ENCODE measurements around the gene NPIPA5.
A peak's percentile ranks its signal among the peaks of the same experiment; 100 is the strongest.
"Not testable (repeated sequence)": the region's sequence is repeated elsewhere in the genome, so short reads cannot be mapped to it uniquely, and the experiment has no call there.

NPIPA5 gene

DNA sequence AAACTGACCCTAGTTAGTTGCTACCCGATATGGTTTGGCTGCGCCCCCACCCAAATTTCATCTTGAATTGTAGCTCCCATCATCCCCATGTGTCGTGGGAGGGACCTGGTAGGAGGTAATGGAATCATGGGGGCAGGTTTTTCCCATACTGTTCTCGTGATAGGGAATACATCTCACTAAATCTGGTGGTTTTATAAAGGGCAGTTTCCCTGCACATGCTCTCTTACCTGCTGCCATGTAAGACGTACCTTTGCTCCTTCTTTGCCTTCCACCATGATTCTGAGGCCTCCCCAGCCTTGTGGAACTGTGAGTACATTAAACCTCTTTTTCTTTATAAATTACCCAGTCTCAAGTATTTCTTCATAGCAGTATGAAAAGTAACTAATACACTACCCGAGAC lies 10.0 kb upstream of the NPIPA5 start:
- DNase-seq = not testable (repeated sequence)

DNA sequence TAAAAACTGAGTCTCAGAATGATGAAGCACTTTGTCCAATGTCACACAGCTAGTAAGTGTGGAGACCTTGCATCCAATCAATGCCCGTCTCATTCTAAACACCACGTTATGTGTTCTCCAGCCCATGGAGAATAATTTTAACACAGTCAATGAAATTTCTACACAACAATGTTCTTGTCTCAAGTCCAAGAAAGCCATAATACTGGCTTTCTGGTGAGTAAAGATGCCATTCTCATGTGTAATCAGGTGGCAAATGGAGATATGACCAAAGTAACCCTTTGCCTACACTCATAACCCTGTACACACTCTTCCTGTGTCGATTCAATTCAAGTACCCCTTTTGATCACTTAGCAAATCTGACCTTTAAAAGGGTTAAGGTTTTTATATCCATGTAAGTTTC lies 4.7 kb upstream of the NPIPA5 start:
- DNase-seq = peak; percentile 12

DNA sequence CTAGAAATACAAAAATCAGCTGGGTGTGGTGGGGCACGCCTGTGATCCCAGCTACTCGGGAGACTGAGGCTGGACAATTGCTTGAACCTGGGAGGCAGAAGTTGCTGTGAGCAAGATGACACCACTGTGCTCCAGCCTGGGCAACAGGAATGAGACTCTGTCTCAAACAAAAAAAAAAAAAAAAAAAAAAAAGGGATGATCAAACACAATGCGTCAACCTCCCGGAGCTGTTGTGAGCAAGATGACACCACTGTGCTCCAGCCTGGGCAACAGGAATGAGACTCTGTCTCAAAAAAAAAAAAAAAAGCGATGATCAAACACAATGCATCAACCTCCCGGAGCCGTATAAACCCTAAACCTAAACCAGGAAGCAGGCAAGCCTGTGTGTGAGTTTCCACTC lies 20.6 kb downstream of the NPIPA5 start:
- not testable (repeated sequence) for DNase-seq

DNA sequence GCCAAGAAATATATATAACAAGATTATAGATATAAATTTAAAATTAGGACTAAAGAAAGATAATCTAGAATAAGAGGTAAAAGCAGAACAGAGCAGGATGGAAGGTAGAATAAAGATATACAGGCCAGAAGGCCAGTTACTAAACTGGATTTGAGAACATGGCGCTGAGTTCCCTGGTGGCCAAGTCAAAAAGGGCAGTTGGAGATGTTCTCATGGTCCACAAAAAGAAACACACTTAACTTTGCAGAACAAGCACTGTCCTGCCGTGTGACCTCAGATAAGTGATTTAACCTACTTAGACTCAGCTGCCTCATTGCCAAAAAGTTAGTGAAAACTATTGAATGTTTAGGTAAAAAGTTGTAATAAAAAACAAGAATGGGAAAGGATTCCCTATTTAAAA lies 23.2 kb downstream of the NPIPA5 start:
- not testable (repeated sequence) for DNase-seq

DNA sequence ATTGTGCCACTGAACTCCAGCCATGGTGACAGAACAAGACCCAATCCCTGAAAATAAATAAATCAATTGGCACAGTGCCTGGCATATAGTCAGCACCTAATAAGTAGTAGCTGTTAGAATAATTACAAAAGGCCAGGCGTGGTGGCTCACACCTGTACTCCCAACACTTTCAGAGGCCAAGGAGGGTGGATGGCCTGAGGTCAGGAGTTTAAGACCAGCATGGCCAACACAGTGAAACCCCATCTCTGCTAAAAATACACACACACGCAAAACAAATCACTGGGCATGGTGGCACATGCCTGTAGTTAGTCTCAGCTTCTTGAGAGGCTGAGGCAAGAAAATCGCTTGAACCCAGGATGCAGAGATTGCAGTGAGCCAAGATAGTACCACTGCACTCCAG lies 25.2 kb downstream of the NPIPA5 start:
- not testable (repeated sequence) for DNase-seq

DNA sequence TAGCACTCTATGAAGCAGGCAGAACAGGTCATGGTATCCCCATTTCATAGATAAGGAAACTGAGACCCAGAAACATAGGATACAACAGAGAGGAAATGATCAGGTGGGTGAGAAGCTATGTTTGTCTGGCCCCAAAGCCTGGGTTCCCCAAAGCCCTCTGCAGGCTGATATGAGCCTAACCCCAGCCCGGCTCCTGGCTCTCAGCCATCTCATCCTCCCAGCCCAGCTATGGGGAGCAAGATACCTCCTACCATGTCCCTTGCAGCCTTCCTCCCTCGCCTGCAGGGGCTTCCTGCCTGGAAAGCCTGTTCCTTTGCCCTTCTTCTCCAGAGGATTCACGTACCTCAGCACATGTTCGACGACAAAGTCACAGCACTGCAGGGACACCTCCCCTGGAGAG lies 26.3 kb downstream of the NPIPA5 start:
- DNase-seq = not testable (repeated sequence)

DNA sequence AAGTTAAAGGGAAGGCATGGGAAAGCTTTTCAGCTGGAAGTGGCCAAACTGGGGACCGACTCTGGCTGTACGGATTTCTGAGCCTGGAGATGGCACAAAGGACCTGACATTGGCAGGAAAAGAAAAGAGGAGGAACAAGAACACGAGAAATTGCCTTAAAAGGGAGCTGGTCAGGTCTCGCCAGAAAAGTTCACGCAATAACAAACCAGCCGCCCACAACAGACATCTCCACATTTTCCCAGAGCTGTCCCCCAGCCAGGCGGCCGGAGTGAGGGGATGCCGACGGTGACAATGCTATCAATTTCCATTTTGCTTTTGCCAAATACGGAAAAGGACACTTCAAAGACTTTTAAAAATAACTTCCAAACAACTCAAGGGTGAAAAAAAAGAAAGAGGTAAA lies 26.8 kb downstream of the NPIPA5 start:
- DNase-seq = not testable (repeated sequence)

DNA sequence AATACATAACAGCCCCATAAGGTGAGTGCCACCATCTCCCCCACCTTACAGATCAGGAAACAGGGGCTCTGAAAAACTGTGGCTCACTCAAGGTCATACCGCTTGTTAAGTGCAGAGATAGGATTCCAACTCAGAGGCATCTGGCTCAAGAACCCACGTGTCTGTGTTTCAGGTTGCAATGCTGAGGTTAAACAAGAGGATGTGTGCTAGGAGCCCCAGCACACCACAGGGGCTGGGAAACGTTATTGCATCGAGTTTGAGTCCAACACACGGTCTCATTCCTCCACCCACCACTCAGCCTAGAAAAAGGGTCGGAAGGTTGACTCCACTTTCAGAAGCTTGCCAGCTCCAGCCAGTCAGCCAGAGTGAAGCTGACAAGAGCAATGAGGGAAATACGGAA lies 29.4 kb downstream of the NPIPA5 start:
- not testable (repeated sequence) for DNase-seq

DNA sequence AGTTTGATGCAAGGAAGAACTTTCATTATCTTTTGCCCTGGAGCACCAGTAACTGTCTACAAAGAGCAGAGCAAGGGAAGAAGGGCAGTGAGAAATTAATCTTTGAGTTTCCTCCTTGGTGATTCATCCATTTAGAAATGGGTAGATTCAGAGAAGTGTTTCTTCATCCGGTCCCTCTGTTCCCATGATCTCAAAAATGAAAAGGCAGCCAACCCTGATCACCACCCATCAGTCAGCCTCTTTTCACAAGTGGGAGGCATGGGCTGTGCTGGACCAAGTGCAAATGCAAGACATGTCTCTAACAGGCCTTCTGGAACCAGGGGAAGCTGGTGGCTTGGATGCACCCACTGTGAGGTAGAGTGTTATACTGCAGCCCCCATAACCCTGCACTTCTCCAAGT lies 35.8 kb downstream of the NPIPA5 start:
- not testable (repeated sequence) for DNase-seq

DNA sequence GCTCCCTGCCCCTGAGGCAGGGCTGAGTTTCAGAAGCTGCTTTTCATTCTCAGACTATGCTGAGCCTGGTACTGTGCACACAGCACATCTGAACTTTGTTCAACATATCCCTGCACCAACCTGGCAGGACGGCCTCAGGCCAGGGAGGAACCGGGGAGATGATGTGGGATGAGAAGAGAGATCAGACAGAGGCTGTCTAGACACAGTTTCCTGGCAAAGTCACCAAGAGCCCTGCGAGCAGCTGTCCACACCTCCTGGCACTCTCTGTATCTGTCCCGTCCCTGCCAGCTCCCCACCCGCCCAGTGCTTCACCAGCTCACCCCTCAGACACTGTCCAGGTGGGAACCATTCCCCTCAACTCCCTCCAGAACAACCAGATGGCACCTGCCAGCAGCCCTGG lies 39.1 kb downstream of the NPIPA5 start:
- DNase-seq = not testable (repeated sequence)

DNA sequence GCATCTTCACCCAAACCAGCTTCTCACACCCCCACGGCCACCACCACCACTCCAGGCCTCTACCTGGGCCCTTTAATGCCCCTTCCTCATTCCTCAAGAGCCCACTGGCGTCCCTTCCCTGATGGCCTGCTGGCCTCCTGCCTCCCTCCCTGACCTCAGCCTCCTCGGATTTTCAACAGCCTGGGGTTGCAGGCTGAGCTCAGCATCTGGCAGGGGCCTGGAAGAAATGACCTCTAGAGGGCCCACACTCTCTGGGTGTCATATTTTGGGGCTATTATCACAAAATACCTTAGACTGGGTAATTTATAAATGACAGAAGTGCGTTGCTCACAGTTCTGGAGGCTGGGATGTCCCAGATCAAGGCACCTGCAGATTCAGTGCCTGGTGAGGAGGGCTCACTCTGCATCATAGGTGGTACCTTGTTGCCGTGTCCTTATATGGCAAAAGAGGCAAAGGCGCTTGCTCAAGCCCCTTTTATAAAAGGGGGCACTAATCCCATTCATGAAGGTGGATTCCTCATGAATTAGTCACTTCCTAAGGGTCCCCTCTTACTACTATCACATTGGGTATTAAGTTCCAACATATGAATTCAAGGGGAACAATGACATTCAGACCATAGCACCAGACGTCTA lies 40.0 kb downstream of the NPIPA5 start:
- DNase-seq = not testable (repeated sequence)

DNA sequence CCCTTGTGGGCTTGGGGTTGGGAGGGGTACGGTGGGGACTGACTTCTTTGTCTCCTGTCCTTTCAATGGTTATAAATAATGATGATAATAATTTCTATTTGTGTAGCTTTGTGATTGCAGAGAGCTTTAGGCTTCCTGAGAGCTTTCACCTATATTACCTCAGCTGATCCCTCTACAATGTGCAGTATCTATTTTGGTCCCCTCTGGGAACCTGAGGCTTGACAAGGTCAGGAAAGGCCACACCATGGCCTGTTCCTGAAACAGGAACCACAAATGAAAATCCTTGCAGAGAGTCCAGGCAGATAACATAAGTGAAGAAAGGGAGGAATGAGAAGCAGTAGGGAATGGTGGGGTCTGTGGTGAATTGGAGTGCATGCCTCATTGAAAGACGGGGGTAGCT lies 42.5 kb downstream of the NPIPA5 start:
- not testable (repeated sequence) for DNase-seq

DNA sequence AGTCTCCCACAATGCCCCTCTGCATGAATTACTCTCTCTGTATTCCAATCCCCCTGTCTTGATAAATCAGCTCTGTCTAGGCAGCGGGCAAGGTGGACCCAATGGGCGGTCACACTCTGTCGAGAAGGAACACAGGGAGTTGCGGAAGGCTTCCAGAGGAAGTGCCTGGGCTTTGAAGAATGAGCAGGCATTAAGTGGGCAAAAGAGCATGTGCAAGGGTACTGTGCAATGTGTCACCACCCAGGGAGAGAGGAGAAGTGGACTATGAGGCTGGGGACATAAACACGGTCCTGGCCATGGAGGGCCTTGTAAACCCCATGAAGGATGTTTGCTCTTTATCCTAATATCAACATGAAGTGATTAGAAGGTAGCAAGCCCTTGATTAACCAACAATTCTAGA lies 44.1 kb downstream of the NPIPA5 start:
- not testable (repeated sequence) for DNase-seq

DNA sequence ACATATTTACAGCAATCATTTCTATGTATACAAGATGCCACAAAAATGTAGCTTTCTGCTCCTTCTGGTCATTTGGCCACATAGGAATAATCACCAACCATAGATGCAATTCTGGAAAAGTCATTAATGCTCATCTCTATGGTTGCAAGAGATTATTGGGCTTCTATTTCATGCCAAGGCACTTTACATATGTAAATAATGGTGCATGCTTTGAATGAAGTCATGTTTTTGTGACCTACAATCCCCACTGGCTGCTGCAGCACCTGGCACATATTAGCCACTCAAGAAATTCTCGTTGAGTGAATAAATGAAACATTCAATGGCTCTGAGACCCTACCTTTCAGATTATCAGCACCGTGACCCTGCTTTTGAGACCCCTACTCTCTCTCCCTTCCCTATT lies 47.1 kb downstream of the NPIPA5 start:
- DNase-seq = not testable (repeated sequence)

DNA sequence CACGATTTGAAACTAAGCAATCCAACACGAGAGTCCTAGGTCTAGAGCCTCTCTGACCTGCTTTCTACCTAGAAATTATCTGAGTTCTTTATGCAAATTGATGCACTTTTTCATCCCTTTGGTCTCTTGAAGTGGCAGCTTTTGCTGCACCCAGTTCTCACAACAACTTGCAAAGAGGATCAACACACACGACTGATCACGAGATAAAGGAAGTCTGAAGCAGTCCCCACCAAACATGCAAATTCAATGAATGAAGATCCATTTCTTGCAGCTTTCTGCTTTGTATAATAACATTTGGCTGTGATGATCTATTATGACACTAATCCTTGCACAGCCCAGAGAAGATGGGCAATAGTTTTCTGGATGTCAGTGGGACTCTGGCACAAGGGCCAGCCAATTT lies 53.1 kb downstream of the NPIPA5 start:
- DNase-seq = not testable (repeated sequence)

DNA sequence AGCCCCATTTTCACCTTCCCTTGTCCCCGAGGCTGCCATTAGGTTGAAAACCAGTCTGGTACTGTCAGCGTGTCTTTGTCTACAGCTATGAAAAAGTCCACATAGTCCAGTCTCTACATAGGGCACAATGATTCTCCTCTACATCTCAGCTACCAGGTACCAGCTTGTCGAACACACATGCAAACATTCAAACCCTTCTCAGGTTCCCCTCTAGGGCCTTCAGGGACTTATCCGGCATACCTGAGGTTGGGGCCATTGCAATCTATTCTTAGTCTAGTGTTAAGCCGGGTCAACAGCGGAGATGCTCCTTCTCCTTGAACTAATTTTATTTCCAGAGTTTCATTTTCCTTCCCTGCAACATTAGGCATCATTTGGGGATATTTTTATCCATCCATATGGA lies 54.7 kb downstream of the NPIPA5 start:
- not testable (repeated sequence) for DNase-seq

DNA sequence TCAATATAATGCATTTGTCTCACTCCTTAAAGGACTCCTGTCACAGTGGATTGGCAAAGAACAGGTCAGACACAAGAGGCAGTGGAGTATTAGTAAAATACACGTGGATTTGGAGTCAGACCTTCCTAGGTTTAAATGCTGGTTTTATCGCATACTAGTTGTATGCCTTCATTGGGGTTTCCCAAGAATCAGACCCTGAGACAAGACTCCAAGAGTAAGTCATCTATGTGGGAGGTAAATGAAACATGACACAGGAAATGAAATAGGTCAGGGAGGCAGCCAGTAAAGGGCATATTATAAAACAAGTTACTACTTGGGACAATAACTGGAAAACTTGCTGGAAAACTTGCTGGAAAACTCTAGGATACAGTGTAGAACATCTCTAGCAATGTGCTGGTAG lies 56.9 kb downstream of the NPIPA5 start:
- DNase-seq = not testable (repeated sequence)

DNA sequence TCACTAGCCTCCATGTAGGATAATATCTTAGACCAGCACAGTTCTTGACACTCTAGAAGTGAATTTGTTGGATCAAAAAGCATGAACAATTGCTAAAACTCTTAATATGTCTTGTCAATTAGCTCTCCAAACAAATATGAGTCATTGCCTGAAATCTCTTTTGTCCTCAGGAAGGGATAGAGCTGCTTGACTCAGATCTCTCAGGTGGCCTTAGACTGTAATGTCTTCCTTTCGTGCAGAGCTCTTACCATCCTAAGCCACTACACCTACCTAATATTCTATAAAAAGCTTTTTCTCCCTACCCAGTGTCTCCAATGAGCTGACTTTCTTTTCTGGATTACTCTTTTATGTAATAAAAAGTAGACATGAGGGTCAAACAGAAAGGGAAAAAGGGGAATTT lies 63.5 kb downstream of the NPIPA5 start:
- not testable (repeated sequence) for DNase-seq
